HUES64 (cell line): Measurements from ENCODE around the gene SCEL. TPM values are rescaled to one million over a fixed set of nuclear protein-coding genes. Genes with fewer than 3 reads are reported as not detected.

Experiments
- H3K27ac ChIP-seq: 2 replicates; pipeline ENCODE4 v1.7.0; 2013; ENCODE audit warnings: low read depth, low read length, inconsistent platforms
- H3K27me3 ChIP-seq: 2 replicates; pipeline ENCODE4 v1.6.1; 2013; ENCODE audit warnings: mild to moderate bottlenecking, low read length; ENCODE audit not compliant: insufficient read depth
- H3K36me3 ChIP-seq: 2 replicates; pipeline ENCODE4 v1.6.1; 2013; ENCODE audit warnings: mild to moderate bottlenecking, low read length; ENCODE audit not compliant: insufficient read depth
- H3K4me1 ChIP-seq: 2 replicates; pipeline ENCODE4 v1.6.1; 2013; ENCODE audit warnings: mild to moderate bottlenecking, low read length, moderate library complexity; ENCODE audit not compliant: insufficient read depth
- H3K4me3 ChIP-seq: 2 replicates; pipeline ENCODE4 v1.5.1; 2013; ENCODE audit warnings: mild to moderate bottlenecking, low read length, moderate library complexity
- H3K9ac ChIP-seq: 2 replicates; pipeline ENCODE4 v1.6.1; 2013; ENCODE audit warnings: mild to moderate bottlenecking, low read depth, low read length
- H3K9me3 ChIP-seq: 2 replicates; pipeline ENCODE4 v1.6.1; 2013; ENCODE audit warnings: low read depth, low read length; ENCODE audit not compliant: insufficient read depth
- WGBS: fragments of 150-250, 120-280 bp; methylation state at CpG from one replicate; pipeline ENCODE4 v1.1.7; 2013; ENCODE audit warnings: missing lambda C conversion rate; 5-methylcytosine and 5-hydroxymethylcytosine counted together
- polyA plus RNA-seq, 2 experiments: library from polyadenylated mRNA; stranded (reverse); fragments of 50-300 nt; gene quantifications; one replicate each; pipeline ENCODE4 v1.2.3, GENCODE V29; 2013

Gene SCEL
- polyA plus RNA-seq (2013, experiment 1 of 2) = not detected
- 0.13 TPM for polyA plus RNA-seq (2013, experiment 2 of 2)

DNA sequence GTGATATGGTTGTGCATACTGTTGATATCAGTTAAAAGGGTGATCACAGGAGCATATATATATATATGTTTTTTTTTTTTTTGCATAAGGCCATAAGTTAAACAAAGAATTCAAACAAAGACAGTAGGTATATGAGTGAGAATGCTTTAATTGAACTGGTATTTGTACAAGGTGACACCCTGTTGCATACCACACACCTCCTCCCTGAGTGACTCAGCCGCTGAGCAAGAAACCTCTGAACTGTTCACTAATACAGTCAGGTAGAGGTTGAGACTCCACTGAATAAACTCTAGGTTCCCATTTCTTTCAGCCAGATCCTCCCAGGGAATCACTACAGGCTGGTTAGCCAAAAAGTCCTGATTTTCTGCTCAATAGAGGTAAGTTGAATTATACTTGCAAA is at the start of gene SCEL:
Gene SCEL (plus strand): TSS at position 259 of the 400 bp plus-strand sequence. CDS start 20,170 bp downstream, outside the sequence.
- no peaks in the 10 kb centered on the region for H3K27me3 ChIP-seq
- H3K4me3 ChIP-seq = no peak within 1 kb of the TSS
- H3K9ac ChIP-seq = no peak within 1 kb of the TSS
- WGBS = 96% methylated on average over 1 of the region's 1 CpG
- H3K27ac ChIP-seq = no peak within 1 kb of the TSS
- H3K36me3 ChIP-seq = no peaks in the 10 kb centered on the region
- H3K9me3 ChIP-seq = no peaks in the 10 kb centered on the region
- no peaks in the 10 kb centered on the region for H3K4me1 ChIP-seq

DNA sequence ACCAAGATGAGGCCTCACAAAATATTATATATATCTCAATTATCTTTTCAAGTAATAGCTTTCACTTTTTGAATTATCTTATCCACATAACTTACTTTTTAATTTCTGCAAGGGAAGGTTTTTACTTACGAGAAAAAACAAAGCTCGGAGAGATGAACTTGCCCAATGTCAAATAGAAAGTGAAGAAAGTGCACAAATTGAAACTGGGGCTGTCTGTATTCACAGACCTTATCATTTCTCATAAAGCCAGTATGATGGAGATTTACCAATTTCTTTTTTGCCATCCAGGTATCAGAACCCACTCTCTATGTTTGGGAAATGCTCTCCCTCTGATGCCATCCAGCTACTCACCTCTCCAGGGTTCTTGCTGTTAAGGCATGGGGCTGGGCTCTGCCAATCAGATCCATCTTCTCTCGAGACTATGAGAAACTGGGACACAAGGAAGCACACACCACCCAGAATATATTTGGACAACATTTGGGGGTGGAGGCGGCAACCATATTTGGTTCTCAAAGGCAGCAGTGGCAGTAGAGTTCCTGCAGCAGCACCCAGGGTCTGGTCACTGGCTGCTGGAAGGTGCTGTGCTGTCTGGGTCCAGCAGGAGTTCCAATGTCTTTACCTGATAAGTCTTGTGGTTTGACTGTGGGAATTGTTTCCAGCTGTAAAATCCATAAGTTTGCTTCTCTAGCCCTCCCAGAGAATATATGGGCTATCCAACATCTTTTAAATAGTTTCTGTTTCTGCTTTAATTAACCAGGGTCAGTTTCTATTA is 45.8 kb upstream of the SCEL start:
- Histone ChIP-seq H3K4me3 (no peak overlapping the region), H3K4me1 (no peaks in the 10 kb centered on the region), H3K9ac (no peak overlapping the region), H3K9me3 (no peaks in the 10 kb centered on the region), H3K36me3 (no peaks in the 10 kb centered on the region), H3K27me3 (no peaks in the 10 kb centered on the region), H3K27ac (no peak overlapping the region)
- 97% methylated on average over 4 of the region's 4 CpGs for whole genome bisulfite sequencing

- Histone ChIP-seq H3K9me3 (no peaks in the 10 kb centered on the region), H3K27ac (no peak overlapping the region), H3K4me3 (no peak overlapping the region), H3K36me3 (no peaks in the 10 kb centered on the region), H3K4me1 (no peaks in the 10 kb centered on the region), H3K27me3 (no peaks in the 10 kb centered on the region), H3K9ac (no peak overlapping the region)
- WGBS = 100% methylated on average over 1 of the region's 1 CpG
These were observed 42.5 kb upstream of the SCEL start for GRCh38 chr13:77492982-77493381.

DNA sequence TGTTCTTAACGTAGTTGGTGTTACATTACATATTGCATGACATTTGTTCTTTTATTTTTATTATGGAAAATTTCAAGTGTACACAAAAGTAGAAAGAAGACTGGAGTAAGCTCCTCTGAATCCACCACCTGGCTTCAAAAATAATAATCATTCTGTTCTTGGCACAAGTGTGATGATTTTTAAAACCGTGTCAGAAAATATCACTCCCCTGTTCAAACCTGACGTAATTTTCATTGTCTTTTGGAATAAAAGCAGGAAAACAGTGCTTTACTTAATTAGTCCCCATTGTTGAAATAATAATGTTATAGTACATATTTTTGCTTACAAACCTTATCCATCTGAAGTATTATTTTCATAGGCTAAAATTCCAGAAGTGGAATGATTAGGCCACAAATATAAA is 41.3 kb upstream of the SCEL start:
- Histone ChIP-seq H3K9ac (no peak overlapping the region), H3K27me3 (no peaks in the 10 kb centered on the region), H3K9me3 (no peaks in the 10 kb centered on the region), H3K36me3 (no peaks in the 10 kb centered on the region), H3K4me1 (no peaks in the 10 kb centered on the region), H3K4me3 (no peak overlapping the region), H3K27ac (no peak overlapping the region)
- WGBS = 100% methylated on average over 2 of the region's 3 CpGs

DNA sequence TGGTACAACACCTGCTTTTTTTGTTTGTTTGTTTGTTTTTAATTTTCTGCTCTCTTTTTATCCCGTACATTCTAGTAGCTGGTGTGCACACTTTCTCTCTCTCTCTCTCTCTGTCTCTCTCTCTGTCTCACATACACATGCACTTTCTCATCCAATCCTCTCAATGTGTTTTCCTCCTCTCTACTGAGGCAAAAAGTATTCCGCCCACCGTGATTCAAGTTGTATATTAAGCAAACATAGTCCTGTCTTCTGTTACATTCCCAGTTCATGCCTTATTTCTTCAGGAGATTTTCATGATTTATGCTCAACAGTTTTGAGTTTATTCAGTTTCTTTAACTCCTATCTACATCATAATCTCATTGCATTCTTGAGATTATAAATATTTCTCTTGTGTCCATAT is 38.2 kb upstream of the SCEL start:
- Histone ChIP-seq H3K27me3 (no peaks in the 10 kb centered on the region), H3K9me3 (no peaks in the 10 kb centered on the region), H3K9ac (no peak overlapping the region), H3K27ac (no peak overlapping the region), H3K4me1 (no peaks in the 10 kb centered on the region), H3K36me3 (no peaks in the 10 kb centered on the region), H3K4me3 (no peak overlapping the region)
- WGBS = 95% methylated on average over 3 of the region's 3 CpGs

GRCh38 chr13:77497835-77498234 is 37.7 kb upstream of the SCEL start:
- Histone ChIP-seq H3K4me1 (no peaks in the 10 kb centered on the region), H3K9ac (no peak overlapping the region), H3K36me3 (no peaks in the 10 kb centered on the region), H3K27me3 (no peaks in the 10 kb centered on the region), H3K4me3 (no peak overlapping the region), H3K9me3 (no peaks in the 10 kb centered on the region), H3K27ac (no peak overlapping the region)

DNA sequence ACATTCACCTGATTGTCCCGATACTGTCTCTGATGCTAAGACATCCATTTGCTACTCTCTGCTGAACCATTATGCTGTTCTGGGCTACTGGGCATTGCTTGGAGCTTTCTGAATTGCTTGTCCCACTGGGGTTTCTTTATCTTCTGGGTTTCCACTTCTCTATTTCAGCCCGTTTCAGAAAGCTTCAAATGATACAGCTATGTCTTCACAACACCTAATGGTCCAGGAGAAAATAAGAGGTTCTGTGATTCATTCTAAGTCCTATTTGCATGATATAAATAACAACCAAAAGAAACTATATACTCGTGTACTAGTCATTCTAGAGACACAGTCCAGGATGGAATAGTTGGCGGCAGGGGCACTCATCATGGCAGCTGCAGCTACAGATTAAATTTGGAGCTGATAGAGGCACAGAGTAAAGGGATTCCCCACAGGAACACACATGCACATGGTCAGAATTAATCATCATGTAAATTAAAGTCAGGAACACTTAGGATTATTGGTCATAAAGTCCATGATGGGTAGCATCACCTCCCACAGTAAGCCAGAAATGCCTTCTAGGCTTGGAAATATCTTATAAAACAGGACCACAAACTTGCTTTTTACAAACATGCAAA is 33.3 kb upstream of the SCEL start:
- over 99% methylated on average over 3 of the region's 4 CpGs for WGBS
- Histone ChIP-seq H3K27me3 (no peaks in the 10 kb centered on the region), H3K9ac (no peak overlapping the region), H3K9me3 (no peaks in the 10 kb centered on the region), H3K27ac (no peak overlapping the region), H3K36me3 (no peaks in the 10 kb centered on the region), H3K4me3 (no peak overlapping the region), H3K4me1 (no peaks in the 10 kb centered on the region)

DNA sequence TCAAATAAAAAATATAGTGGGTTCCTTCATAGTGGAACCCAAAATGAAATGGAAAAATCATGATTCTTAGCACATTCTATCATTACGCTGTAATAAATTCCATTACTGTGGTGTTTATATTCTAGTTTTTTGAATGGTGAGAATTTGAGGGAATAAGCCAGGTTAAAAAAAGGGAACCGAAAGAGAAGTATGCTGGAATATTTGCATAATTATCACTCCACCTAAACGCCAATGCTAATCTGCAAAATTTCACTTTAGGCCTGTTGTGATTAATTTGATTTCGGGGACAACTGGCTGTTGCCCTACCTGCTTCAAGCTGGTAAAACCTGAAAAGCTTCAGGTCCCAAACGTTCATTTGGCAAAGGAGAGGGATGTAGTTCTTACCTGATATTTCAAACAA is 32.1 kb upstream of the SCEL start:
- Histone ChIP-seq H3K9ac (no peak overlapping the region), H3K9me3 (no peaks in the 10 kb centered on the region), H3K27ac (no peak overlapping the region), H3K36me3 (no peaks in the 10 kb centered on the region), H3K4me3 (no peak overlapping the region), H3K4me1 (no peaks in the 10 kb centered on the region), H3K27me3 (no peaks in the 10 kb centered on the region)
- 94% methylated on average over 4 of the region's 5 CpGs for WGBS

DNA sequence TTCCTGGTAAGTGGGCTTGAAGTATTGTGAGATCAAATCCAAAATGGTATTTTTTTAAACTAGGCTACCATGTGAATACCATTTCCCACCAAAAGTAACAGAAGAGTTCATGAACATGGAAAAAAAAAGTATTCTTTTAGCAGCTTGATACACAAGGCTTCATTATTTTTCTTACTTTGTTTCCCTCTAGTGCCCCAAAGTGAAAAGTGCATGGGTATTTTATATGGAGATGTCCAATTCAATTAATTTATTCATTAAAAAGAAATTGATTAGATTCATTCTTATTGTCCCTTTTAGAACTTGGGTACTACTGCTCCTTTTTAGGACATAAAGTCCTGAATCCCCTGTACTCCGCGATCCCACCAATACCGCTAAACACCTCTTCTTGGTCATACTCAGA is 28.6 kb upstream of the SCEL start:
- no peaks in the 10 kb centered on the region for H3K4me1 ChIP-seq
- 96% methylated on average over 3 of the region's 3 CpGs for WGBS
- H3K27me3 ChIP-seq = no peaks in the 10 kb centered on the region
- H3K4me3 ChIP-seq = no peak overlapping the region
- no peaks in the 10 kb centered on the region for H3K36me3 ChIP-seq
- H3K27ac ChIP-seq = no peak overlapping the region
- H3K9me3 ChIP-seq = no peaks in the 10 kb centered on the region
- H3K9ac ChIP-seq = no peak overlapping the region

- 95% methylated on average over 5 of the region's 5 CpGs for WGBS
- no peaks in the 10 kb centered on the region for H3K27me3 ChIP-seq
- H3K4me1 ChIP-seq = no peaks in the 10 kb centered on the region
- no peak overlapping the region for H3K27ac ChIP-seq
- no peak overlapping the region for H3K4me3 ChIP-seq
- no peak overlapping the region for H3K9ac ChIP-seq
- H3K36me3 ChIP-seq = no peaks in the 10 kb centered on the region
- H3K9me3 ChIP-seq = no peaks in the 10 kb centered on the region
These were observed 27.4 kb upstream of the SCEL start for GRCh38 chr13:77507931-77508776.

- WGBS = 95% methylated on average over 4 of the region's 4 CpGs
- Histone ChIP-seq H3K27ac (no peak overlapping the region), H3K4me1 (no peaks in the 10 kb centered on the region), H3K4me3 (no peak overlapping the region), H3K27me3 (no peaks in the 10 kb centered on the region), H3K36me3 (no peaks in the 10 kb centered on the region), H3K9ac (no peak overlapping the region), H3K9me3 (no peaks in the 10 kb centered on the region)
These were observed 26.4 kb upstream of the SCEL start for GRCh38 chr13:77508959-77509620.
